SK-N-SH (cell line): Measurements from ENCODE around the gene ZNF774. TPM values are rescaled to one million over a fixed set of nuclear protein-coding genes. Genes with fewer than 3 reads are reported as not detected.

Source experiments
- CTCF ChIA-PET: fragments of 300-600, 350-600 bp; formaldehyde crosslinking; extraction: SDS; loops from one replicate; lab custom pipeline; 2021; lab: Yijun Ruan, JAX
- POLR2A ChIA-PET: fragments of 350-600 bp; sonication (Branson Sonifier 250); formaldehyde crosslinking; extraction: SDS; loops from one replicate; lab custom pipeline; 2020; ENCODE audit warnings: antibody characterized with exemption, inconsistent platforms; lab: Yijun Ruan, JAX
- DNase-seq: peaks from one replicate; pipeline ENCODE4 v3.0.0; 2012
- H2AFZ ChIP-seq: fragments of 200-600 bp; sonication (generic); 2 replicates; pipeline ENCODE4 v1.8.1; 2016; ENCODE audit warnings: antibody characterized with exemption, mild to moderate bottlenecking, low read depth
- H3F3A ChIP-seq: fragments of 200-600 bp; sonication (generic); replicated peaks from 2 replicates; pipeline ENCODE3; 2016; ENCODE audit warnings: antibody characterized with exemption, mild to moderate bottlenecking; ENCODE audit not compliant: insufficient read depth
- H3K27ac ChIP-seq, 2 experiments: fragments of 200-500 bp in 1 of 2; fragments of 200-600 bp in 1 of 2; sonication (Bioruptor generic) in 1 of 2; sonication (generic), shearing (Covaris generic) in 1 of 2; 2 replicates each; pipeline versions ENCODE4 v1.5.1 to v1.6.1; 2014 to 2016; ENCODE audit warnings: low read depth in 2 of 2, inconsistent platforms in 1 of 2, low read length in 1 of 2, mild to moderate bottlenecking in 1 of 2, mixed read lengths in 1 of 2
- H3K27me3 ChIP-seq: fragments of 200-600 bp; sonication (generic), shearing (Covaris generic); 2 replicates; pipeline ENCODE4 v1.6.1; 2016; ENCODE audit warnings: mixed run types; ENCODE audit not compliant: insufficient read depth
- H3K36me3 ChIP-seq, 2 experiments: fragments of 200-500 bp in 1 of 2; fragments of 200-600 bp in 1 of 2; sonication (Bioruptor generic) in 1 of 2; sonication (generic) in 1 of 2; replicated peaks in 1 of 2; 2 replicates each; pipeline versions ENCODE3 to v1.5.1; 2014 to 2016; ENCODE audit warnings: low read length in 1 of 2, mild to moderate bottlenecking in 1 of 2; ENCODE audit not compliant: insufficient read depth in 2 of 2, control insufficient read depth in 1 of 2
- H3K4me1 ChIP-seq, 2 experiments: fragments of 200-500 bp in 1 of 2; fragments of 200-600 bp in 1 of 2; sonication (Bioruptor generic) in 1 of 2; sonication (generic), shearing (Covaris generic) in 1 of 2; 2 replicates each; pipeline versions ENCODE4 v1.5.1 to v1.6.1; 2014 to 2016; ENCODE audit warnings: low read depth in 1 of 2, low read length in 1 of 2, mixed run types in 1 of 2; ENCODE audit not compliant: insufficient read depth in 2 of 2, control insufficient read depth in 1 of 2
- H3K4me2 ChIP-seq: fragments of 200-600 bp; sonication (generic), shearing (Covaris generic); 2 replicates; pipeline ENCODE4 v1.6.1; 2017; ENCODE audit warnings: mixed run types
- H3K4me3 ChIP-seq, 2 experiments: fragments of 200-500 bp in 1 of 2; fragments of 200-600 bp in 1 of 2; sonication (Bioruptor generic) in 1 of 2; sonication (generic), shearing (Covaris generic) in 1 of 2; 2 replicates each; pipeline versions ENCODE4 v1.5.1 to v1.8.1; 2014 to 2016; ENCODE audit warnings: low read depth in 2 of 2, inconsistent platforms in 1 of 2, low read length in 1 of 2, mild to moderate bottlenecking in 1 of 2, mixed read lengths in 1 of 2, moderate library complexity in 1 of 2
- H3K79me2 ChIP-seq: fragments of 200-600 bp; sonication (generic); 2 replicates; pipeline ENCODE4 v1.8.1; 2017; ENCODE audit warnings: mild to moderate bottlenecking; ENCODE audit not compliant: insufficient read depth
- H3K9ac ChIP-seq: fragments of 200-600 bp; sonication (generic); 2 replicates; pipeline ENCODE4 v1.6.1; 2017; ENCODE audit warnings: mixed run types
- H3K9me2 ChIP-seq: fragments of 200-600 bp; sonication (generic); 2 replicates; pipeline ENCODE4 v1.6.1; 2017; ENCODE audit warnings: mixed run types
- H3K9me3 ChIP-seq: fragments of 200-600 bp; sonication (generic); 2 replicates; pipeline ENCODE4 v1.6.1; 2017; ENCODE audit warnings: mixed run types, mild to moderate bottlenecking, moderate library complexity
- H4K20me1 ChIP-seq: fragments of 200-600 bp; sonication (generic); 2 replicates; pipeline ENCODE4 v1.6.1; 2017; ENCODE audit warnings: mild to moderate bottlenecking, mixed run types; ENCODE audit not compliant: insufficient read depth
- ELF1 ChIP-seq: IDR thresholded peaks from 2 replicates; pipeline ENCODE4 v1.4.0; 2012
- EZH2phosphoT487 ChIP-seq: fragments of 200-600 bp; sonication (generic); IDR thresholded peaks from 2 replicates; pipeline ENCODE4 v1.6.1; 2017; ENCODE audit warnings: low read depth, mixed run types, mild to moderate bottlenecking, antibody characterized with exemption, moderate library complexity, borderline replicate concordance
- FOSL2 ChIP-seq: IDR thresholded peaks from 2 replicates; pipeline ENCODE4 v1.4.0; 2012; ENCODE audit warnings: low read depth, mild to moderate bottlenecking, moderate library complexity, borderline replicate concordance
- FOXM1 ChIP-seq: IDR thresholded peaks from 2 replicates; pipeline ENCODE4 v1.4.0; 2012; ENCODE audit warnings: low read depth, mild to moderate bottlenecking
- GABPA ChIP-seq: IDR thresholded peaks from 2 replicates; pipeline ENCODE4 v1.4.0; 2012; ENCODE audit warnings: low read depth, mild to moderate bottlenecking
- GATA2 ChIP-seq: sonication (generic); formaldehyde crosslinking; IDR thresholded peaks from 2 replicates; pipeline ENCODE4 v1.5.0; 2020; ENCODE audit warnings: mild to moderate bottlenecking, missing genetic modification reagents
- MEF2A ChIP-seq: IDR thresholded peaks from 2 replicates; pipeline ENCODE4 v1.4.0; 2012; ENCODE audit warnings: low read depth, borderline replicate concordance
- MXI1 ChIP-seq: IDR thresholded peaks from 2 replicates; pipeline ENCODE4 v1.6.1; 2012; ENCODE audit warnings: mild to moderate bottlenecking, low read depth, low read length, improper control_type of control experiment
- RAD21 ChIP-seq: IDR thresholded peaks from 2 replicates; pipeline ENCODE4 v1.6.1; 2012; ENCODE audit warnings: mild to moderate bottlenecking, low read length
- RCOR1 ChIP-seq: fragments of 150-350 bp; IDR thresholded peaks from 2 replicates; pipeline ENCODE4 v1.6.1; 2017; ENCODE audit warnings: antibody characterized with exemption, low read length
- SMC3 ChIP-seq: IDR thresholded peaks from 2 replicates; pipeline ENCODE4 v1.6.1; 2012; ENCODE audit warnings: low read depth, low read length, improper control_type of control experiment
- WGBS: methylation state at CpG from one replicate; pipeline ENCODE4 v1.1.6; 2017; ENCODE audit warnings: low lambda C conversion rate; 5-methylcytosine and 5-hydroxymethylcytosine counted together
- polyA plus RNA-seq, 3 experiments: library from polyadenylated mRNA; depleted of rRNA; stranded (reverse); fragments of >200 nt; gene quantifications; 2 replicates each; pipeline ENCODE4 v1.2.3, GENCODE V29; 2012
- TF ChIP-seq, protein P1 (sequence below): IDR thresholded peaks from 2 replicates; pipeline ENCODE4 v1.4.0; 2012; ENCODE audit warnings: low read depth
- TF ChIP-seq, protein P2 (sequence below): IDR thresholded peaks from 2 replicates; pipeline ENCODE4; 2012
- TF ChIP-seq, protein P3 (sequence below): fragments of 200-600 bp; sonication (generic); IDR thresholded peaks from 2 replicates; pipeline ENCODE4 v1.6.1; 2017; ENCODE audit warnings: antibody characterized with exemption, mild to moderate bottlenecking, moderate library complexity

ZNF774 gene
- polyA plus RNA-seq, 1 of the 3 experiments (the other 2 are of a cell fraction): 1.8 TPM

- Histone ChIP-seq H3K36me3 (peaks cover 2 to 6% of the 10 kb centered on the region in 2 experiments), H3K9ac (no peak overlapping the region), H3K27ac (no peak overlapping the region), H3K9me3 (no peaks in the 10 kb centered on the region)
- WGBS: 91% methylated on average over 8 of the region's 8 CpGs
- TF ChIP-seq FOSL2: peak; percentile 43; the same call in 1 of the 2 replicates
- TF ChIP-seq, protein P1, sequence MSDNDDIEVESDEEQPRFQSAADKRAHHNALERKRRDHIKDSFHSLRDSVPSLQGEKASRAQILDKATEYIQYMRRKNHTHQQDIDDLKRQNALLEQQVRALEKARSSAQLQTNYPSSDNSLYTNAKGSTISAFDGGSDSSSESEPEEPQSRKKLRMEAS: no peak
- no peak for TF ChIP-seq GATA2 (CRISPR knock-in tag)
- TF ChIP-seq, all 33 proteins: peak for 1
- Histone ChIP-seq H4K20me1 (no peaks in the 10 kb centered on the region), H3K9me2 (no peaks in the 10 kb centered on the region), H3F3A (peaks cover 21% of the 10 kb centered on the region), H3K27me3 (no peaks in the 10 kb centered on the region), H3K4me1 (peaks cover 0 to 13% of the 10 kb centered on the region in 2 experiments), H2AFZ (no peak overlapping the region), H3K4me3 (no peak overlapping the region), H3K79me2 (no peaks in the 10 kb centered on the region), H3K4me2 (no peak overlapping the region)
- CTCF ChIA-PET: interaction anchor here (4.9 kb wide), 1 partner anchor 123 kb away, joined by 36 read pairs; no protein-coding TSS in a partner anchor
- POLR2A ChIA-PET: no interaction called here
- DNase-seq: no peak
Measured at GRCh38 chr15:90358124-90359033, 6.3 kb downstream of the ZNF774 start.

DNA sequence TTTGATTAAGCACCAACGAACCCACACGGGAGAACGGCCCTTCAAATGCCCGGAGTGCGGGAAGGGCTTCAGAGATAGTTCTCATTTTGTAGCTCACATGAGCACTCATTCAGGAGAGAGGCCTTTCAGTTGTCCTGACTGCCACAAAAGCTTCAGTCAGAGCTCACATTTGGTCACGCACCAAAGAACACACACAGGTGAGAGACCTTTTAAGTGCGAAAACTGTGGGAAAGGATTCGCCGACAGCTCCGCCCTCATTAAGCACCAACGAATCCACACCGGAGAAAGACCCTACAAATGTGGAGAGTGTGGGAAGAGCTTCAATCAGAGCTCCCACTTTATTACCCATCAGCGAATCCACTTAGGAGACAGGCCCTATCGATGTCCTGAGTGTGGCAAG lies 8.7 kb downstream of the ZNF774 start:
- Histone ChIP-seq H3K4me2 (no peak overlapping the region), H3K4me3 (no peak overlapping the region), H3K27ac (no peak overlapping the region), H4K20me1 (no peaks in the 10 kb centered on the region), H2AFZ (no peak overlapping the region), H3F3A (peaks cover 24% of the 10 kb centered on the region), H3K79me2 (no peaks in the 10 kb centered on the region), H3K36me3 (peaks cover 2 to 6% of the 10 kb centered on the region in 2 experiments), H3K4me1 (peaks cover 0 to 19% of the 10 kb centered on the region in 2 experiments), H3K27me3 (no peaks in the 10 kb centered on the region)
- ChIA-PET CTCF (interaction anchor here (1.3 to 4.9 kb wide), 4 partner anchors 17 to 120 kb away, joined by 3 to 36 read pairs (median 5); no protein-coding TSS in a partner anchor), POLR2A (interaction anchor here (0.8 to 1.0 kb wide), 2 partner anchors 9 to 27 kb away, joined by 3 read pairs; partner anchors contain the start of genes IQGAP1 and ZNF774)
- TF ChIP-seq FOXM1: no peak
- no peak for TF ChIP-seq ELF1
- TF ChIP-seq SMC3: no peak
- TF ChIP-seq, protein P2, sequence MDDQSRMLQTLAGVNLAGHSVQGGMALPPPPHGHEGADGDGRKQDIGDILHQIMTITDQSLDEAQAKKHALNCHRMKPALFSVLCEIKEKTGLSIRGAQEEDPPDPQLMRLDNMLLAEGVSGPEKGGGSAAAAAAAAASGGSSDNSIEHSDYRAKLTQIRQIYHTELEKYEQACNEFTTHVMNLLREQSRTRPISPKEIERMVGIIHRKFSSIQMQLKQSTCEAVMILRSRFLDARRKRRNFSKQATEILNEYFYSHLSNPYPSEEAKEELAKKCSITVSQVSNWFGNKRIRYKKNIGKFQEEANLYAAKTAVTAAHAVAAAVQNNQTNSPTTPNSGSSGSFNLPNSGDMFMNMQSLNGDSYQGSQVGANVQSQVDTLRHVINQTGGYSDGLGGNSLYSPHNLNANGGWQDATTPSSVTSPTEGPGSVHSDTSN: no peak
- TF ChIP-seq, all 33 proteins: peak for 0
- H3K9me2 ChIP-seq: no peaks in the 10 kb centered on the region
- H3K9ac ChIP-seq: no peak overlapping the region
- no peaks in the 10 kb centered on the region for H3K9me3 ChIP-seq
- no peak for DNase-seq
- WGBS: 93% methylated on average over 14 of the region's 14 CpGs

GRCh38 chr15:90362936-90363212 lies 10.8 kb downstream of the ZNF774 start:
- no peaks in the 10 kb centered on the region for H4K20me1 ChIP-seq
- H3F3A ChIP-seq: peaks cover 26% of the 10 kb centered on the region
- no peak overlapping the region for H3K4me3 ChIP-seq
- WGBS: 14% methylated on average over 2 of the region's 2 CpGs
- H3K9me2 ChIP-seq: no peaks in the 10 kb centered on the region
- no peaks in the 10 kb centered on the region for H3K9me3 ChIP-seq
- peak overlapping the region; percentile 45; the same call in 1 of the 2 replicates for H3K9ac ChIP-seq
- ChIA-PET POLR2A (no interaction called here), CTCF (interaction anchor here (0.8 to 4.9 kb wide), 6 partner anchors 11 to 143 kb away, joined by 3 to 36 read pairs (median 3); partner anchors contain the start of gene ZNF774)
- H3K27me3 ChIP-seq: no peaks in the 10 kb centered on the region
- DNase-seq: no peak
- no peaks in the 10 kb centered on the region for H3K79me2 ChIP-seq
- H3K4me1 ChIP-seq: peaks cover 0 to 19% of the 10 kb centered on the region in 2 experiments
- peak overlapping the region; percentile 76 to 91 for H3K27ac ChIP-seq
- H2AFZ ChIP-seq: peak overlapping the region; percentile 20; the same call in 1 of the 2 replicates
- peak overlapping the region; percentile 40; the same call in 1 of the 2 replicates for H3K4me2 ChIP-seq
- peaks cover 0 to 2% of the 10 kb centered on the region in 2 experiments for H3K36me3 ChIP-seq
- TF ChIP-seq, protein P1: no peak
- TF ChIP-seq EZH2phosphoT487: no peak
- TF ChIP-seq SMC3: no peak
- TF ChIP-seq MXI1: no peak
- no peak for TF ChIP-seq GABPA
- TF ChIP-seq FOXM1: no peak
- no peak for TF ChIP-seq RAD21
- TF ChIP-seq, protein P3, sequence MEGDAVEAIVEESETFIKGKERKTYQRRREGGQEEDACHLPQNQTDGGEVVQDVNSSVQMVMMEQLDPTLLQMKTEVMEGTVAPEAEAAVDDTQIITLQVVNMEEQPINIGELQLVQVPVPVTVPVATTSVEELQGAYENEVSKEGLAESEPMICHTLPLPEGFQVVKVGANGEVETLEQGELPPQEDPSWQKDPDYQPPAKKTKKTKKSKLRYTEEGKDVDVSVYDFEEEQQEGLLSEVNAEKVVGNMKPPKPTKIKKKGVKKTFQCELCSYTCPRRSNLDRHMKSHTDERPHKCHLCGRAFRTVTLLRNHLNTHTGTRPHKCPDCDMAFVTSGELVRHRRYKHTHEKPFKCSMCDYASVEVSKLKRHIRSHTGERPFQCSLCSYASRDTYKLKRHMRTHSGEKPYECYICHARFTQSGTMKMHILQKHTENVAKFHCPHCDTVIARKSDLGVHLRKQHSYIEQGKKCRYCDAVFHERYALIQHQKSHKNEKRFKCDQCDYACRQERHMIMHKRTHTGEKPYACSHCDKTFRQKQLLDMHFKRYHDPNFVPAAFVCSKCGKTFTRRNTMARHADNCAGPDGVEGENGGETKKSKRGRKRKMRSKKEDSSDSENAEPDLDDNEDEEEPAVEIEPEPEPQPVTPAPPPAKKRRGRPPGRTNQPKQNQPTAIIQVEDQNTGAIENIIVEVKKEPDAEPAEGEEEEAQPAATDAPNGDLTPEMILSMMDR: no peak
- TF ChIP-seq RCOR1: no peak
- TF ChIP-seq, protein P2: peak; percentile 22; the same call in 1 of the 2 replicates
- no peak for TF ChIP-seq MEF2A
